ENCODE measurements around the gene CCZ1. TPM values are rescaled to one million over a fixed set of nuclear protein-coding genes. Genes with fewer than 3 reads are reported as not detected.
"Not testable (repeated sequence)": the region's sequence is repeated elsewhere in the genome, so short reads cannot be mapped to it uniquely, and the experiment has no call there.

The CCZ1 gene
- 10 to 100 TPM; 43.8 to 82.7 (median 51.5) TPM for polyA plus RNA-seq
- long read RNA-seq, donor 1, transcript CCZ1-201 (15 exons, 1,802 nt) = major isoform, 25 of 38 reads
- long read RNA-seq, donor 1, partial matches to known transcripts = 5 of 38 reads
- long read RNA-seq, donor 1, other reads (novel, unspliced or antisense) = 0 of 38 reads
- long read RNA-seq, donor 2, partial matches to known transcripts = 0 of 5 reads
- long read RNA-seq, donor 2, other reads (novel, unspliced or antisense) = 0 of 5 reads
- long read RNA-seq, donor 3, partial matches to known transcripts = 0 of 5 reads
- long read RNA-seq, donor 3, other reads (novel, unspliced or antisense) = 0 of 5 reads
- long read RNA-seq, donor 4 = 0 reads
- long read RNA-seq, donor 5, partial matches to known transcripts = 0 of 1 reads
- long read RNA-seq, donor 5, other reads (novel, unspliced or antisense) = 0 of 1 reads
- long read RNA-seq, donor 6, transcript CCZ1-201 (15 exons, 1,802 nt) = major isoform, 6 of 8 reads
- long read RNA-seq, donor 6, partial matches to known transcripts = 0 of 8 reads
- long read RNA-seq, donor 6, other reads (novel, unspliced or antisense) = 0 of 8 reads
- long read RNA-seq, donor 7, transcript CCZ1-201 (15 exons, 1,802 nt) = major isoform, 31 of 34 reads
- long read RNA-seq, donor 7, partial matches to known transcripts = 0 of 34 reads
- long read RNA-seq, donor 7, other reads (novel, unspliced or antisense) = 0 of 34 reads
- long read RNA-seq, donor 8, partial matches to known transcripts = 0 of 1 reads
- long read RNA-seq, donor 8, other reads (novel, unspliced or antisense) = 0 of 1 reads
- long read RNA-seq, donor 9, partial matches to known transcripts = 0 of 4 reads
- long read RNA-seq, donor 9, other reads (novel, unspliced or antisense) = 0 of 4 reads
- long read RNA-seq, donor 10, transcript CCZ1-201 (15 exons, 1,802 nt) = major isoform, 17 of 25 reads
- long read RNA-seq, donor 10, partial matches to known transcripts = 5 of 25 reads
- long read RNA-seq, donor 10, other reads (novel, unspliced or antisense) = 0 of 25 reads

DNA sequence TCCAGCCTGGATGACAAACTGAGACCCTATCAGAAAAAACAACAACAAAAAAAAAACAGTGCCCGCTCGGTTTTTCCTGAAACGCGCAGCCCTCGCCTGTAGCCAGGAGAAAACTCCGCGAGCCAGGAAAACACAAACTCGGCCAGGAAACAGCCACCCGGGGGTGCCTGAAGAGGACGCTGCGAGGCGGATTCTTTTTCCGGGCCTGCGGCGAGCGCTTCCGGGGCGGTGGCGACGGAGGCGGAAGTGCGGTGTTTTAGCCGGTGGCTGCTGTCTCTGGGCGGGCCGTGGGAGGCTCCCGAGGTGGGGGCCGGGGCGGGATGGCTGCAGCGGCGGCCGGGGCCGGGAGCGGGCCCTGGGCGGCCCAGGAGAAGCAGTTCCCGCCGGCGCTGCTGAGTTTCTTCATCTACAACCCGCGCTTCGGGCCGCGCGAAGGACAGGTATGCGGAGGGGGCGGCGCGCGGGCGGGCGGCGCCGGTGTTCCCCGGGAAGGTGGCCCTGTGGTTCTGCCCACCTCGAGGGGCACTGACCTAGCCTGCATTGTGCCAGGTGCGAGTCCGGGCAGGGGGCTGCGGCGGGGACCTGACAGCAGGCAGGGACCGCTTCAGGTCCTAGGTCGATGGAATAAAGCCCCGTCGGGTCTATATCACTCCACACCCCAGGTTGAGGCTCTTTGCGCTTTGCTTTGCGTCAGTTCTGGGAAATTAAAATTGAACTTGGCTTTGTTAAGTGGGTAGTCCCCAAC, at the start of gene CCZ1:
CCZ1 (plus strand) TSS at position 254 of the 745 bp plus-strand sequence; CDS start at position 321, 67 bp downstream.
- H3K4me1 ChIP-seq (ENCODE audit: control insufficient read depth in 3 of 3, insufficient read depth in 2 of 3, low read depth in 1 of 3, low read length in 2 of 3); FAIRE-seq; H3K9me3 ChIP-seq (ENCODE audit: control insufficient read depth in 2 of 2, insufficient read depth in 1 of 2, low read depth in 1 of 2, low read length in 1 of 2); H3K36me3 ChIP-seq (ENCODE audit: control insufficient read depth in 3 of 3, insufficient read depth in 2 of 3, low read depth in 1 of 3, low read length in 3 of 3); H3K27me3 ChIP-seq (ENCODE audit: control insufficient read depth in 3 of 3, insufficient read depth in 3 of 3, low read length in 3 of 3): not testable (repeated sequence)
- peak within 1 kb of the TSS; percentile 23 to 44 (median 39) for H3K4me3 ChIP-seq (ENCODE audit: low read depth in 1 of 3, low read length in 3 of 3)
- peak within 1 kb of the TSS in 2 of 3 donors; percentile 45 to 75 for H3K27ac ChIP-seq (ENCODE audit: low read depth in 1 of 3, low read length in 2 of 3)
- peak; percentile 66 to 84 for DNase-seq
- 0 to 1% (median 1%) methylated on average over 12 to 25 of the region's 64 CpGs for WGBS, 3 donors

GRCh38 chr7:5850944-5851343, 47.6 kb upstream of the CCZ1 start:
- H3K9me3 ChIP-seq (ENCODE audit: control insufficient read depth in 2 of 2, insufficient read depth in 1 of 2, low read depth in 1 of 2, low read length in 1 of 2) = no peaks in the 10 kb centered on the region
- no peak for FAIRE-seq
- no peak overlapping the region for H3K4me3 ChIP-seq (ENCODE audit: low read depth in 1 of 3, low read length in 3 of 3)
- 69 to 85% (median 77%) methylated on average over 8 of the region's 8 CpGs for WGBS, 3 donors
- DNase-seq = no peak
- H3K36me3 ChIP-seq (ENCODE audit: control insufficient read depth in 3 of 3, insufficient read depth in 2 of 3, low read depth in 1 of 3, low read length in 3 of 3) = peaks cover 0 to 2% (median 0%) of the 10 kb centered on the region in 3 donors
- H3K4me1 ChIP-seq (ENCODE audit: control insufficient read depth in 3 of 3, insufficient read depth in 2 of 3, low read depth in 1 of 3, low read length in 2 of 3) = no peaks in the 10 kb centered on the region
- H3K27ac ChIP-seq (ENCODE audit: low read depth in 1 of 3, low read length in 2 of 3) = no peak overlapping the region
- no peaks in the 10 kb centered on the region for H3K27me3 ChIP-seq (ENCODE audit: control insufficient read depth in 3 of 3, insufficient read depth in 3 of 3, low read length in 3 of 3)

GRCh38 chr7:5854738-5855137, 43.8 kb upstream of the CCZ1 start:
- Histone ChIP-seq H3K27ac (ENCODE audit: low read depth in 1 of 3, low read length in 2 of 3) (no peak overlapping the region), H3K36me3 (ENCODE audit: control insufficient read depth in 3 of 3, insufficient read depth in 2 of 3, low read depth in 1 of 3, low read length in 3 of 3) (no peaks in the 10 kb centered on the region), H3K27me3 (ENCODE audit: control insufficient read depth in 3 of 3, insufficient read depth in 3 of 3, low read length in 3 of 3) (no peaks in the 10 kb centered on the region), H3K4me3 (ENCODE audit: low read depth in 1 of 3, low read length in 3 of 3) (no peak overlapping the region), H3K4me1 (ENCODE audit: control insufficient read depth in 3 of 3, insufficient read depth in 2 of 3, low read depth in 1 of 3, low read length in 2 of 3) (peaks cover 0 to 3% (median 0%) of the 10 kb centered on the region in 3 donors), H3K9me3 (ENCODE audit: control insufficient read depth in 2 of 2, insufficient read depth in 1 of 2, low read depth in 1 of 2, low read length in 1 of 2) (no peaks in the 10 kb centered on the region)
- FAIRE-seq = no peak
- DNase-seq = no peak
- 73 to 85% (median 79%) methylated on average over 8 of the region's 8 CpGs for WGBS, 3 donors

DNA sequence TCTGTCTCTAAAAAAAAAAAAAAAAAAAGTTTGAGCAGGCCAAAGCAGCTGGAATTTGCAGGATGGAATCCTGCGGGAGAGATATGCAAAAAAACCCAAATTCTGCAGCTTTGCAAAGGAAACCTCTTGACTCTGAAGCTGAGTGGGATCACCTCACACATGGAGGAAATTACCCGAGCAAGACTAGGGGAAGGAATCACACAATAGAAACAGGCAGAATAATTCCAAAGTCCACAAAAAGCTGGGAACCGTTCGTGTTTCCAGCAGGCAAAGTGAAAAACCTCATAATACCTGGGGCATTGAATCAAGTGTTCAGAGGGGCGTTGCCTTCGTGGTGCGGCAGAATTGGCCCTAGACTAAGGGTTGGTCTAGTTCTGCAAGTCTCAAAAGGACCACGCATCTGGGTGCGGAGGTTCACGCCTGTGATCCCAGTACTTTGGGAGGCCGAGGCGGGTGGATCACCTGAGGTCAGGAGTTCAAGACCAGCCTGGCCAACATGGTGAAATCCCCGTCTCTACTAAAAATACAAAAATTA, 41.4 kb upstream of the CCZ1 start:
- WGBS, 3 donors = 16 to 61% (median 35%) methylated on average over 13 of the region's 13 CpGs

DNA sequence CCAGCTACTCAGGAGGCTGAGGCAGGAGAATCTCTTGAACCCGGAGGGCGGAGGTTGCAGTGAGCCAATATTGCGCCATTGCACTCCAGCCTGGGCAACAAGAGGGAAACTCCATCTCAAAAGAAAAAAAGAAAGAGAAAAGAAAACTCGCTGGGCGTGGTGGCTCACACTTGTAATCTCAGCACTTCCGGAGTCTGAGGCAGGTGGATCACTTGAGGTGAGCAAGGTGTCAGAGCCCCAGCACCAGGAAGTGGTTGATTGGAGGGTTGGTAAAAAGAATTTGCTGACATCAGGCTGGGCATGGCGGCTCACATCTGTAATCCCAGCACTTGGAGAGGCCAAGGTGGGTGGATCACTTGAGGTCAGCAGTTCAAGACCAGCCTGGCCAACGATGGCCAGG, 40.0 kb upstream of the CCZ1 start:
- H3K27ac ChIP-seq (ENCODE audit: low read depth in 1 of 3, low read length in 2 of 3); H3K4me3 ChIP-seq (ENCODE audit: low read depth in 1 of 3, low read length in 3 of 3); H3K27me3 ChIP-seq (ENCODE audit: control insufficient read depth in 3 of 3, insufficient read depth in 3 of 3, low read length in 3 of 3); H3K4me1 ChIP-seq (ENCODE audit: control insufficient read depth in 3 of 3, insufficient read depth in 2 of 3, low read depth in 1 of 3, low read length in 2 of 3); FAIRE-seq; H3K9me3 ChIP-seq (ENCODE audit: control insufficient read depth in 2 of 2, insufficient read depth in 1 of 2, low read depth in 1 of 2, low read length in 1 of 2); H3K36me3 ChIP-seq (ENCODE audit: control insufficient read depth in 3 of 3, insufficient read depth in 2 of 3, low read depth in 1 of 3, low read length in 3 of 3): not testable (repeated sequence)
- WGBS, 3 donors = 40 to 70% (median 44%) methylated on average over 8 of the region's 8 CpGs
- DNase-seq = peak; percentile 30 to 78

More for the DNA sequence above, 41.4 kb upstream of the CCZ1 start:
- H3K36me3 ChIP-seq (ENCODE audit: control insufficient read depth in 3 of 3, insufficient read depth in 2 of 3, low read depth in 1 of 3, low read length in 3 of 3); H3K9me3 ChIP-seq (ENCODE audit: control insufficient read depth in 2 of 2, insufficient read depth in 1 of 2, low read depth in 1 of 2, low read length in 1 of 2); FAIRE-seq; H3K27me3 ChIP-seq (ENCODE audit: control insufficient read depth in 3 of 3, insufficient read depth in 3 of 3, low read length in 3 of 3); H3K4me3 ChIP-seq (ENCODE audit: low read depth in 1 of 3, low read length in 3 of 3); H3K4me1 ChIP-seq (ENCODE audit: control insufficient read depth in 3 of 3, insufficient read depth in 2 of 3, low read depth in 1 of 3, low read length in 2 of 3): not testable (repeated sequence)
- DNase-seq = peak; percentile 41 to 84
- peak overlapping the region in 1 of 3 donors; percentile 11 for H3K27ac ChIP-seq (ENCODE audit: low read depth in 1 of 3, low read length in 2 of 3)

DNA sequence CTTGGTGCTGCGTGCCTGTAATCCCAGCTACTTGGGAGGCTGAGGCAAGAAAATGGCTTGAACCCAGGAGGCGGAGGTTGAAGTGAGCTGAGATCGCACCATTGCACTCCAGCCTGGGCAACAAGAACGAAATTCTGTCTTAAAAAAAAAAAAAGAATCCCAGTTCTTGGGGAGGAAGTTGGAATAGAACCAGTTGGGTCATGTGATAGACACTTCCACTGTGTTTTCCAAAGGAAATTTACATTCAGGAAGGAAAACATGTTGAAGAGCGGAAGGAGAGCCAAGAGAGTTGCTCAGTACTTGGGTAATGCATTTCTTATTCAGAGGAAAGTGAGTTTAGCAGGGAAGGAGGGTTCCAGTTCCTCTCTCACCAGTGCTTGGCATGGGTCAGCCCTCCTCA, 37.3 kb upstream of the CCZ1 start:
- FAIRE-seq = not testable (repeated sequence)

DNA sequence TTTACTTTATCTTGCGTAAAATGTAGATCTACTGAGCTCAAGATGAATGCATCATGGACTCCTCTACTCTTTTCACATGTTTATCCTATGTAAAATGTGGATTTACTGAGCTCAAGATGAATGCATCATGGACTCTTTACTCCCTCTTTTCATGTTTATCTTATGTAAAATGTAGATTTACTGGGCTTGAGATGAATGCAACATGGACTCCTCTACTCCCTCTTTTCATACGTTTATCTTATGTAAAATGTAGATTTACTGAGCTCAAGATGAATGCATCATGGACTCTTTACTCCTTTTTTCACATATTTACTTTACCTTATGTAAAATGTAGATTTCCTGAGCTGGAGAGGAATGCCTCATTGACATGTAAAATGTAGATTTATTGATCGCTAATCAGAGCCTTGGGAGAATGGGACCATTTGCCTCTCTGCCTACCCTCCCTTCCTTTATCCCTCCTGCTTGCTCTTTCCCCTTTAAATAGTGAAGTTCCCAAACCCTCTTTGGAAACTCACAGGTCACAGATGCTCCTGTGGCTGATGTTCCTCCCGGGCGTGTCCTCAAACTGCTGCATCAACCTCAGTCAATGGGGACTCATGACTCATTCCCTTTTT, 35.7 kb upstream of the CCZ1 start:
- not testable (repeated sequence) for H3K27ac ChIP-seq (ENCODE audit: low read depth in 1 of 3, low read length in 2 of 3); H3K9me3 ChIP-seq (ENCODE audit: control insufficient read depth in 2 of 2, insufficient read depth in 1 of 2, low read depth in 1 of 2, low read length in 1 of 2); H3K4me3 ChIP-seq (ENCODE audit: low read depth in 1 of 3, low read length in 3 of 3); H3K4me1 ChIP-seq (ENCODE audit: control insufficient read depth in 3 of 3, insufficient read depth in 2 of 3, low read depth in 1 of 3, low read length in 2 of 3); FAIRE-seq; DNase-seq; H3K27me3 ChIP-seq (ENCODE audit: control insufficient read depth in 3 of 3, insufficient read depth in 3 of 3, low read length in 3 of 3); H3K36me3 ChIP-seq (ENCODE audit: control insufficient read depth in 3 of 3, insufficient read depth in 2 of 3, low read depth in 1 of 3, low read length in 3 of 3)
- 86 to 88% (median 87%) methylated on average over 5 of the region's 5 CpGs for WGBS, 3 donors

More for the DNA sequence above, 37.3 kb upstream of the CCZ1 start:
- not testable (repeated sequence) for H3K36me3 ChIP-seq (ENCODE audit: control insufficient read depth in 3 of 3, insufficient read depth in 2 of 3, low read depth in 1 of 3, low read length in 3 of 3); H3K27me3 ChIP-seq (ENCODE audit: control insufficient read depth in 3 of 3, insufficient read depth in 3 of 3, low read length in 3 of 3); H3K27ac ChIP-seq (ENCODE audit: low read depth in 1 of 3, low read length in 2 of 3); H3K4me3 ChIP-seq (ENCODE audit: low read depth in 1 of 3, low read length in 3 of 3); DNase-seq; H3K9me3 ChIP-seq (ENCODE audit: control insufficient read depth in 2 of 2, insufficient read depth in 1 of 2, low read depth in 1 of 2, low read length in 1 of 2); H3K4me1 ChIP-seq (ENCODE audit: control insufficient read depth in 3 of 3, insufficient read depth in 2 of 3, low read depth in 1 of 3, low read length in 2 of 3)
- WGBS, 3 donors = 83 to 97% (median 86%) methylated on average over 5 of the region's 5 CpGs

All from small intestine (tissue), 16 donors.